Measurements from ENCODE around the gene DZIP1L.

GRCh38 chr3:138137861-138138260 lies 22.5 kb upstream of the DZIP1L start:
- TF ChIP-seq CTCF (IDR thresholded peaks at IDR 0.05) (no peak), POLR2AphosphoS5 (IDR thresholded peaks at IDR 0.05; ENCODE audit: low read depth, low read length) (no peak), TCF7L2 (IDR thresholded peaks at IDR 0.05; ENCODE audit: low read depth, low read length) (no peak), REST (IDR thresholded peaks at IDR 0.05; ENCODE audit: insufficient read depth in 1 of 2, low read depth in 2 of 2, low read length in 1 of 2) (no peak), SIN3A (IDR thresholded peaks at IDR 0.05; ENCODE audit: borderline replicate concordance, insufficient read depth, low read depth, low read length) (no peak)

All from Panc1 (cell line).